Non-pigmented ciliary epithelial cell (primary cell): ENCODE data around the gene SLC25A6.
"Not testable (repeated sequence)": the region's sequence is repeated elsewhere in the genome, so short reads cannot be mapped to it uniquely, and the experiment has no call there.

Experiments used
- DNase-seq: peaks from one replicate; pipeline ENCODE4 v3.0.0-alpha.2; 2010; ENCODE audit warnings: low read depth

The SLC25A6 gene

GRCh38 chrX:1412551-1413161 lies 20.7 kb upstream of the SLC25A6 start:
- DNase-seq, result no peak

- DNase-seq, result no peak
These were observed 19.4 kb upstream of the SLC25A6 start for GRCh38 chrX:1411326-1411725.

- DNase-seq, result no peak
These were observed 15.1 kb upstream of the SLC25A6 start for GRCh38 chrX:1407035-1407434.

- DNase-seq, result not testable (repeated sequence)
These were observed 13.9 kb upstream of the SLC25A6 start for GRCh38 chrX:1405769-1406168.

- not testable (repeated sequence) for DNase-seq
These were observed 12.0 kb upstream of the SLC25A6 start for GRCh38 chrX:1403867-1404266.

- no peak for DNase-seq
These were observed 11.3 kb upstream of the SLC25A6 start for GRCh38 chrX:1403228-1403627.

GRCh38 chrX:1401611-1402430 lies 9.9 kb upstream of the SLC25A6 start:
- DNase-seq, result no peak

GRCh38 chrX:1400742-1401471 lies 9.0 kb upstream of the SLC25A6 start:
- no peak for DNase-seq

- no peak for DNase-seq
These were observed 8.1 kb upstream of the SLC25A6 start for GRCh38 chrX:1400049-1400448.

- no peak for DNase-seq
These were observed 6.8 kb upstream of the SLC25A6 start for GRCh38 chrX:1398431-1399340.

GRCh38 chrX:1397441-1398270 lies 5.7 kb upstream of the SLC25A6 start:
- no peak for DNase-seq

- no peak for DNase-seq
These were observed 5.1 kb upstream of the SLC25A6 start for GRCh38 chrX:1397001-1397400.

- DNase-seq, result no peak
These were observed 3.8 kb upstream of the SLC25A6 start for GRCh38 chrX:1395646-1396216.

- DNase-seq, result no peak
These were observed 3.0 kb upstream of the SLC25A6 start for GRCh38 chrX:1394731-1395501.

GRCh38 chrX:1393871-1394615 lies 2.1 kb upstream of the SLC25A6 start:
- no peak for DNase-seq

GRCh38 chrX:1392376-1393068 lies 609 bp upstream of the SLC25A6 start:
- DNase-seq, result no peak

GRCh38 chrX:1391370-1391706 lies 575 bp downstream of the SLC25A6 start:
- no peak for DNase-seq

GRCh38 chrX:1390621-1391369 lies 1.1 kb downstream of the SLC25A6 start:
- DNase-seq, result no peak
